Mucosa of descending colon (tissue), 3 donors: ENCODE data around the gene KSR2. TPM values are rescaled to one million over a fixed set of nuclear protein-coding genes. Genes with fewer than 3 reads are reported as not detected.

ENCODE experiments used
- ATAC-seq: fragments of 200-7000 bp; cut with Tn5 transposase; one replicate; pipeline ENCODE4 v1.9.1; 2020; ENCODE audit warnings: mild to moderate bottlenecking, moderate library complexity
- DNase-seq, 3 donors: peaks; one replicate each; pipeline ENCODE4 v3.0.0-alpha.2; 2020
- H3K36me3 ChIP-seq: fragments of 200-600 bp; one replicate; pipeline ENCODE4 v1.8.0; 2021; ENCODE audit warnings: low read depth, mild to moderate bottlenecking
- H3K4me1 ChIP-seq: fragments of 200-600 bp; one replicate; pipeline ENCODE4 v1.8.0; 2021; ENCODE audit warnings: low read depth, mild to moderate bottlenecking
- H3K4me3 ChIP-seq: fragments of 200-600 bp; one replicate; pipeline ENCODE4 v1.8.0; 2021; ENCODE audit warnings: mild to moderate bottlenecking
- H3K9me3 ChIP-seq: fragments of 200-600 bp; one replicate; pipeline ENCODE4 v1.8.0; 2021; ENCODE audit warnings: mild to moderate bottlenecking
- intact Hi-C, 2 donors: fragments of 100-400 bp; cut with DNase I in 1 of 2; cut with micrococcal nuclease in 1 of 2; formaldehyde crosslinking; loops; one replicate each; pipeline versions ENCODE4 v1.11.0 to v1.11.1; 2022; cut with DNase I, micrococcal nuclease
- total RNA-seq, 3 donors: library from RNA; stranded (reverse); fragmentation: NEBNext Ultra II Directional in 2 of 3; extraction: Animal tissue kit (Norgen Biotek cat#: 25700) in 2 of 3; gene quantifications; one replicate each; pipeline versions ENCODE4 v1.2.1 to v1.2.4, GENCODE V29; 2021 to 2023
- TF ChIP-seq, protein P1 (sequence below): fragments of 200-600 bp; IDR thresholded peaks from one replicate; pipeline ENCODE4 v1.8.0; 2022; ENCODE audit warnings: antibody characterized with exemption, mild to moderate bottlenecking
- donor health status: DM: no; HTN: no; CAD: no; lungs with moderate emphysema.
- donor health status: DM: no; HTN: no; CAD: no.
- donor health status: DM: no; HTN: yes; CAD: no.

The KSR2 gene
- total RNA-seq, 3 donors from 2014 or later: 1.4 to 2.8 (median 2.5) TPM

GRCh38 chr12:117577122-117577657 lies 391.6 kb downstream of the KSR2 start:
- no peak for DNase-seq
- TF ChIP-seq, protein P1, sequence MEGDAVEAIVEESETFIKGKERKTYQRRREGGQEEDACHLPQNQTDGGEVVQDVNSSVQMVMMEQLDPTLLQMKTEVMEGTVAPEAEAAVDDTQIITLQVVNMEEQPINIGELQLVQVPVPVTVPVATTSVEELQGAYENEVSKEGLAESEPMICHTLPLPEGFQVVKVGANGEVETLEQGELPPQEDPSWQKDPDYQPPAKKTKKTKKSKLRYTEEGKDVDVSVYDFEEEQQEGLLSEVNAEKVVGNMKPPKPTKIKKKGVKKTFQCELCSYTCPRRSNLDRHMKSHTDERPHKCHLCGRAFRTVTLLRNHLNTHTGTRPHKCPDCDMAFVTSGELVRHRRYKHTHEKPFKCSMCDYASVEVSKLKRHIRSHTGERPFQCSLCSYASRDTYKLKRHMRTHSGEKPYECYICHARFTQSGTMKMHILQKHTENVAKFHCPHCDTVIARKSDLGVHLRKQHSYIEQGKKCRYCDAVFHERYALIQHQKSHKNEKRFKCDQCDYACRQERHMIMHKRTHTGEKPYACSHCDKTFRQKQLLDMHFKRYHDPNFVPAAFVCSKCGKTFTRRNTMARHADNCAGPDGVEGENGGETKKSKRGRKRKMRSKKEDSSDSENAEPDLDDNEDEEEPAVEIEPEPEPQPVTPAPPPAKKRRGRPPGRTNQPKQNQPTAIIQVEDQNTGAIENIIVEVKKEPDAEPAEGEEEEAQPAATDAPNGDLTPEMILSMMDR: no peak
- no peak for ATAC-seq
- intact Hi-C loops: no loop called here
- H3K4me3 ChIP-seq: no peak overlapping the region
- H3K9me3 ChIP-seq: no peaks in the 10 kb centered on the region
- no peaks in the 10 kb centered on the region for H3K36me3 ChIP-seq
- no peaks in the 10 kb centered on the region for H3K4me1 ChIP-seq

GRCh38 chr12:117576053-117576452 lies 392.7 kb downstream of the KSR2 start:
- Histone ChIP-seq H3K9me3 (no peaks in the 10 kb centered on the region), H3K4me1 (no peaks in the 10 kb centered on the region), H3K4me3 (no peak overlapping the region), H3K36me3 (no peaks in the 10 kb centered on the region)
- no peak for ATAC-seq
- intact Hi-C loops: no loop called here
- no peak for DNase-seq
- TF ChIP-seq, protein P1: no peak

- no peak for DNase-seq
- Histone ChIP-seq H3K4me1 (no peaks in the 10 kb centered on the region), H3K9me3 (no peaks in the 10 kb centered on the region), H3K4me3 (no peak overlapping the region), H3K36me3 (no peaks in the 10 kb centered on the region)
- no peak for ATAC-seq
- intact Hi-C loops: no loop called here
- TF ChIP-seq, protein P1: no peak
Measured at GRCh38 chr12:117574655-117575054, 394.1 kb downstream of the KSR2 start.

GRCh38 chr12:117572755-117573154 lies 396.0 kb downstream of the KSR2 start:
- intact Hi-C loops: no loop called here

DNA sequence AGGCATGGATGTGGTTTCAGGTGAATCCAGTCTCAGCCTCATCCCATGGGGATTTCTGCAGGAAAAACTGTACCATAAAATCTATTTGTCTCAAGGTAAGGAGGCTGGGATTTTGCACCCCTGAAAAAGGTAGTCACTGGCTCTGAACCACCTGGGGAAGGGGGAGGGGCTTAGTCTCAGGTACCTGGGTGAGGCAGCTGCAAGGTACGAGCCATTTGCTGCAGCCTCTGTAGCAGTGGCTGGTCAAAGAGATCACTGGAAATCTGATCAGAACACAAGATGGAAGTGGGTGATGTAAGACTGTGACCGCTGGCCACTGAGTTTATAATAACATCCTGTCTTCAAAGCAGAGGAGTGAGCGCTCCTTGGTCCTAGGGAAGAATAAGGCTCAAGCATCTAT lies 397.5 kb downstream of the KSR2 start:
- TF ChIP-seq, protein P1: no peak
- no peaks in the 10 kb centered on the region for H3K36me3 ChIP-seq
- H3K9me3 ChIP-seq: no peaks in the 10 kb centered on the region
- no peak overlapping the region for H3K4me3 ChIP-seq
- DNase-seq (no peak), ATAC-seq (no peak)
- intact Hi-C loops: no loop called here
- no peaks in the 10 kb centered on the region for H3K4me1 ChIP-seq

More at GRCh38 chr12:117572755-117573154, 396.0 kb downstream of the KSR2 start:
- no peaks in the 10 kb centered on the region for H3K4me1 ChIP-seq
- ATAC-seq (no peak), DNase-seq (no peak)
- H3K36me3 ChIP-seq: no peaks in the 10 kb centered on the region
- H3K9me3 ChIP-seq: no peaks in the 10 kb centered on the region
- H3K4me3 ChIP-seq: no peak overlapping the region
- TF ChIP-seq, protein P1: no peak

- DNase-seq: no peak
- no peaks in the 10 kb centered on the region for H3K9me3 ChIP-seq
- H3K4me1 ChIP-seq: no peaks in the 10 kb centered on the region
- TF ChIP-seq, protein P1: no peak
- H3K36me3 ChIP-seq: no peaks in the 10 kb centered on the region
- intact Hi-C loops: no loop called here
- no peak overlapping the region for H3K4me3 ChIP-seq
- ATAC-seq: no peak
Measured at GRCh38 chr12:117570608-117571007, 398.2 kb downstream of the KSR2 start.
